ENCODE measurements around the gene PPIB.
"Not testable (repeated sequence)": the region's sequence is repeated elsewhere in the genome, so short reads cannot be mapped to it uniquely, and the experiment has no call there.

PPIB gene

DNA sequence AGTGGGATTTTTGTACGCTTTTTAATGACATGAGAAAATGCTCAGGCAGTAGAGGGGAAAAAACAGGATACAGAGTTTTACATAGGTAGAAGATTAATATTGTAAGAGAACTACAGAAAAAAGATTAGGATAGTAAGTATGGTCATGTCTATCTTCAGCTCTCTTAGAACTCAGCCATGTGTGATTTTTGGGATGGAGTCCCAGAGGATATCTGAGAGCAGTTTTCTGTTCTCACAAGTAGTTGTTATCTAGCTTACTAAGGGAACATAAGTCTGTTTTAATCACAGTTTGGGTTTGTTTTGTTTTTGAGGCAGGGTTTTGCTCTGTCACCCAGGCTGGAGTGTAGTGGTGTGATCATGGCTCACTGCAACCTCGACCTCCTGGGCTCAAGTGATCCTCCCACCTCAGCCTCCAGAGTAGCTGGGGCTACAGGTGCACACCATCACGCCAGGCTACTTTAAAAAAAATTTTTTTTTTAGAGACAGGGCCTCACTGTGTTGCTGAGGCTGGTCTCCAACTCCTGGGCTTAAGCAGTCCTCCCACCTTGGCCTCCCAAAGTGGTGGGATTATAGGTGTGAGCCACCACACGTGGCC is 52.6 kb downstream of the PPIB start:
- not testable (repeated sequence) for DNase-seq (ENCODE audit: low read depth)

DNA sequence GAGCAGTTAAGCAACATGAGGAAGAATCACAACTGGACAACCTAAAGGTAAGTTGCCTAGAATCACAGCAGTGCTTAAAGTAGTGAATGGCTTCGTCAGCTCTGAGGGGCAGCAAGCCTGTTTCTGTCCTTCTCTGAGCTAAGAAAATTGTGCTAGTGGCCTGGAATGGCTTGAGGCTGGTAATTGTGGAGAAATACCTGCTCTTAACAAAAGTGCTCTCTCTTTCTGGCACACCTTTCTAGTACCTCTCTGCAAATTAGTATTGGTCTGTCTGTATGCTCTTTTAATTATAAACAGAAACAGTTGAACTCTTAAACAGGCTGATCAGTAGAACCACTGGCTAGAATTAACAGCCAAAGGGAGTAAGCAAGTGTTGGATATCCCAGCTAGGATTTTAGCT is 55.5 kb downstream of the PPIB start:
- no peak for DNase-seq (ENCODE audit: low read depth)
